B cell (primary cell): ENCODE data around the gene GPX8.

ENCODE experiments used
- EZH2 ChIP-seq: IDR thresholded peaks from 2 replicates; pipeline ENCODE4 v1.6.1; 2012; ENCODE audit warnings: borderline replicate concordance, low read depth, mild to moderate bottlenecking, moderate library complexity, low read length; ENCODE audit not compliant: insufficient read depth, poor library complexity, severe bottlenecking
- TF ChIP-seq, protein P1 (sequence below): fragments of 200-600 bp; IDR thresholded peaks from one replicate; pipeline ENCODE4 v1.8.0; 2022; ENCODE audit warnings: antibody characterized with exemption, mild to moderate bottlenecking

DNA sequence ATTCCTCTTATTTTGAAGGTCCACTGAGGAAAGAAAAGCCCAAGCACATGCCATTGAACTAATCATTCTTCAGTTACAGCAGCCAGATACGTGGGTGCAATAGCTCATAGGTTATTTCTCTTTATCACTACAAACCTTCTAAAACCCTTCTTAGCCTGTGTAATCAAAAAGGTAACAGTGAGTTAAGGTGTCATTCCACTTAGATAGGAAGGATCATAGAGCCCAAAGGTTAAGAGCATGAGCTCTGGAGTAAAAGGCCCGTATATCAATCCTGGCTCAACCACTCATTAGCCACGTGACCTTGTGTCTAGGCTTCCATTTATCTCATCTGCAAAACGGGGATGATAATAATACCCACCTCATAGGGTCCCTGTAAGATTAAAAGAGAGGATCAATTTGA lies 2.7 kb downstream of the GPX8 start:
- TF ChIP-seq, protein P1, sequence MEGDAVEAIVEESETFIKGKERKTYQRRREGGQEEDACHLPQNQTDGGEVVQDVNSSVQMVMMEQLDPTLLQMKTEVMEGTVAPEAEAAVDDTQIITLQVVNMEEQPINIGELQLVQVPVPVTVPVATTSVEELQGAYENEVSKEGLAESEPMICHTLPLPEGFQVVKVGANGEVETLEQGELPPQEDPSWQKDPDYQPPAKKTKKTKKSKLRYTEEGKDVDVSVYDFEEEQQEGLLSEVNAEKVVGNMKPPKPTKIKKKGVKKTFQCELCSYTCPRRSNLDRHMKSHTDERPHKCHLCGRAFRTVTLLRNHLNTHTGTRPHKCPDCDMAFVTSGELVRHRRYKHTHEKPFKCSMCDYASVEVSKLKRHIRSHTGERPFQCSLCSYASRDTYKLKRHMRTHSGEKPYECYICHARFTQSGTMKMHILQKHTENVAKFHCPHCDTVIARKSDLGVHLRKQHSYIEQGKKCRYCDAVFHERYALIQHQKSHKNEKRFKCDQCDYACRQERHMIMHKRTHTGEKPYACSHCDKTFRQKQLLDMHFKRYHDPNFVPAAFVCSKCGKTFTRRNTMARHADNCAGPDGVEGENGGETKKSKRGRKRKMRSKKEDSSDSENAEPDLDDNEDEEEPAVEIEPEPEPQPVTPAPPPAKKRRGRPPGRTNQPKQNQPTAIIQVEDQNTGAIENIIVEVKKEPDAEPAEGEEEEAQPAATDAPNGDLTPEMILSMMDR = no peak
- no peak for TF ChIP-seq EZH2
